HG02623 (cell line): ENCODE measurements around the gene CLGN.
"Not testable (repeated sequence)": the region's sequence is repeated elsewhere in the genome, so short reads cannot be mapped to it uniquely, and the experiment has no call there.

Experiments used
- ATAC-seq: cut with Tn5 transposase; IDR thresholded peaks from one replicate; pipeline ENCODE4 v1.9.1; 2021; ENCODE audit warnings: moderate library complexity; ENCODE audit not compliant: unreplicated experiment

CLGN gene

GRCh38 chr4:140427106-140427918 lies at the start of gene CLGN:
CLGN (minus strand) TSS chr4:140427648; CDS start chr4:140413078, 14,570 bp downstream.
- peak; percentile 88 for ATAC-seq

GRCh38 chr4:140472156-140472555 lies 44.7 kb upstream of the CLGN start:
- no peak for ATAC-seq

GRCh38 chr4:140469791-140470733 lies 42.6 kb upstream of the CLGN start:
- no peak for ATAC-seq

GRCh38 chr4:140466146-140466545 lies 38.7 kb upstream of the CLGN start:
- ATAC-seq, result no peak

- no peak for ATAC-seq
Measured at GRCh38 chr4:140463614-140464013, 36.2 kb upstream of the CLGN start.

GRCh38 chr4:140463182-140463581 lies 35.7 kb upstream of the CLGN start:
- no peak for ATAC-seq

- ATAC-seq, result no peak
Measured at GRCh38 chr4:140450352-140450751, 22.9 kb upstream of the CLGN start.

GRCh38 chr4:140448830-140449229 lies 21.4 kb upstream of the CLGN start:
- no peak for ATAC-seq

- ATAC-seq, result no peak
Measured at GRCh38 chr4:140448162-140448561, 20.7 kb upstream of the CLGN start.

GRCh38 chr4:140444347-140444746 lies 16.9 kb upstream of the CLGN start:
- not testable (repeated sequence) for ATAC-seq

GRCh38 chr4:140439644-140440142 lies 12.2 kb upstream of the CLGN start:
- no peak for ATAC-seq

- no peak for ATAC-seq
Measured at GRCh38 chr4:140427919-140428471, 547 bp upstream of the CLGN start.

- no peak for ATAC-seq
Measured at GRCh38 chr4:140426610-140427105, 790 bp downstream of the CLGN start.

GRCh38 chr4:140423106-140423505 lies 4.3 kb downstream of the CLGN start:
- no peak for ATAC-seq

- ATAC-seq, result not testable (repeated sequence)
Measured at GRCh38 chr4:140413130-140413969, 14.1 kb downstream of the CLGN start.

GRCh38 chr4:140408974-140409373 lies 18.5 kb downstream of the CLGN start:
- ATAC-seq, result no peak

GRCh38 chr4:140406292-140406691 lies 21.2 kb downstream of the CLGN start:
- no peak for ATAC-seq

- no peak for ATAC-seq
Measured at GRCh38 chr4:140400111-140400510, 27.3 kb downstream of the CLGN start.

- ATAC-seq, result no peak
Measured at GRCh38 chr4:140395668-140396067, 31.8 kb downstream of the CLGN start.

GRCh38 chr4:140388015-140388414 lies 39.4 kb downstream of the CLGN start:
- no peak for ATAC-seq
